ENCODE results near the gene KLF3. TPM values are rescaled to one million over a fixed set of nuclear protein-coding genes. Genes with fewer than 3 reads are reported as not detected.

Gene KLF3
- total RNA-seq, 2 donors from 2014 or later, result 30.6 to 32.0 TPM

GRCh38 chr4:38671592-38671940 is 7.6 kb downstream of the KLF3 start:
- Histone ChIP-seq H3K27ac (peak overlapping the region; percentile 37 to 100 (median 100)), H3K9me3 (no peaks in the 10 kb centered on the region), H3K4me1 (peaks cover 86% of the 10 kb centered on the region), H3K36me3 (replicated peaks in 1 of 2; ENCODE audit: insufficient read depth in 1 of 2, low read depth in 2 of 2) (no peaks in the 10 kb centered on the region), H3K27me3 (no peaks in the 10 kb centered on the region), H3K4me3 (no peak overlapping the region)
- DNase-seq, result no peak
- TF ChIP-seq CTCF (IDR thresholded peaks at IDR 0.05) (no peak), POLR2A (IDR thresholded peaks at IDR 0.05) (no peak)
- WGBS, 2 donors, result 37 to 44% methylated on average over 5 of the region's 5 CpGs
- intact Hi-C loops (cut with DNase I), result loop anchor here (5.0 kb wide), 1 partner anchor 349 kb away; no protein-coding TSS in a partner anchor
- ATAC-seq, result no peak

DNA sequence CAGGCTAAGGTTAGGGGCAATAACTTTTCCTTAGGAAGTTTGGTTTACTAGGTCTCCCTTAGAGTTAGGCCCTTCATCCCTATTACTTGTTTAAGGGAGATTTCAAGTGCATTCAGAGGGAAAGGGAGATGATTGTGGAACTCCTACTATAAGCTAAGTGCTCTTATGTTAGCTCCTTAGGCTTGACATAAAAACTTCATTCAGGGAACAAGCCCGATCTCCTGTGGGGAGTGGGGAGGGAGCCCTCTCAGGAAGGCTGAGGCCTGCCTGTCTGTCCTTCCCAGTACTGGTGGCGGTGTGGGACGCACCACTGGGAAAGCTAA is 8.0 kb downstream of the KLF3 start:
- peak in 1 of 4 donors; percentile 30 for DNase-seq
- WGBS, 2 donors, result 50 to 81% methylated on average over 2 to 3 of the region's 3 CpGs

DNA sequence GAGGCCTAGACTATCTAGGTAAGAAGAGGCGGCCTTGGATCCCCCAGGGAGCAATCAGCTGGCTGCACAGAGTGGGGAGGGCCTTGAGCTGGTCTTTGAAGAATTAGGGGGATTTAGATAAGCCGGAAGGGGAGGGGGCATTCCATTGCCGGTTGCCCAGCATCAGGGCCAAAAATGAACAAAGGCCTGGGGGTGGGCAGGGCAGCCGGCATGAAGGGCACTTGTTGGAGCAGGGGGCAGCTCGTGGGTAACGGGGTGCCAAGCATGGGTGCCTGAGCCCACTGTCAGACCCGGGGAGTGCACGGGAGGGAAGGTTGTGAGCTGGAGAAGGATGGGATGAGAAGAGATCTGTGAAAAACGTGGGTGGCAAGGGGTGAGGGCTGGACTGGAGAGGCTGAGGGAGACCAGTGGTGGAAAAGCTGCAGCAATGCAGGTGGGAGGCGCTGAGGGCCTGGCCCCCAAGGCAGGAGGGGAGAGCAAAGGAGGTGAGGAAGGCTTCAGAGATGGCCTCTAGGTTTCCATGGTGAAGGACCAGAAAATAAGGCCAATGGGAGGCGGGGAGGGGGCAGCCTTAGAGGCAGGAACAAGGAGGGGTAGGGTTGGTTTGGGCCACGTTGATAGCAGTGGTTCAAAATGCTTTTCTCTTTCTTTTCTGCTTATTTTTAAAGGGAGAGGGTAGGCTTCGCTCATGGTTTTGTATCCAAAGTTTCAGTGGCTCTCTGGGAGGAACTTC is 8.6 kb downstream of the KLF3 start:
- Histone ChIP-seq H3K9me3 (no peaks in the 10 kb centered on the region), H3K4me3 (no peak overlapping the region), H3K36me3 (replicated peaks in 1 of 2; ENCODE audit: insufficient read depth in 1 of 2, low read depth in 2 of 2) (no peaks in the 10 kb centered on the region), H3K27ac (peak overlapping the region; percentile 58 to 100 (median 100)), H3K27me3 (no peaks in the 10 kb centered on the region), H3K4me1 (peaks cover 86% of the 10 kb centered on the region)
- DNase-seq (peak in 1 of 4 donors; percentile 33), ATAC-seq (no peak)
- 43 to 48% methylated on average over 12 of the region's 13 CpGs for WGBS, 2 donors
- intact Hi-C loops (cut with DNase I), result loop anchor here (5.0 kb wide), 1 partner anchor 350 kb away; no protein-coding TSS in a partner anchor
- TF ChIP-seq POLR2A (IDR thresholded peaks at IDR 0.05) (no peak), CTCF (IDR thresholded peaks at IDR 0.05) (no peak)

More for the DNA sequence above, 8.0 kb downstream of the KLF3 start:
- Histone ChIP-seq H3K4me3 (no peak overlapping the region), H3K27me3 (no peaks in the 10 kb centered on the region), H3K27ac (peak overlapping the region; percentile 58 to 100 (median 100)), H3K9me3 (no peaks in the 10 kb centered on the region), H3K4me1 (peaks cover 86% of the 10 kb centered on the region), H3K36me3 (replicated peaks in 1 of 2; ENCODE audit: insufficient read depth in 1 of 2, low read depth in 2 of 2) (no peaks in the 10 kb centered on the region)
- TF ChIP-seq CTCF (IDR thresholded peaks at IDR 0.05) (no peak), POLR2A (IDR thresholded peaks at IDR 0.05) (no peak)
- intact Hi-C loops (cut with DNase I), result loop anchor here (5.0 kb wide), 1 partner anchor 350 kb away; no protein-coding TSS in a partner anchor
- ATAC-seq, result no peak

DNA sequence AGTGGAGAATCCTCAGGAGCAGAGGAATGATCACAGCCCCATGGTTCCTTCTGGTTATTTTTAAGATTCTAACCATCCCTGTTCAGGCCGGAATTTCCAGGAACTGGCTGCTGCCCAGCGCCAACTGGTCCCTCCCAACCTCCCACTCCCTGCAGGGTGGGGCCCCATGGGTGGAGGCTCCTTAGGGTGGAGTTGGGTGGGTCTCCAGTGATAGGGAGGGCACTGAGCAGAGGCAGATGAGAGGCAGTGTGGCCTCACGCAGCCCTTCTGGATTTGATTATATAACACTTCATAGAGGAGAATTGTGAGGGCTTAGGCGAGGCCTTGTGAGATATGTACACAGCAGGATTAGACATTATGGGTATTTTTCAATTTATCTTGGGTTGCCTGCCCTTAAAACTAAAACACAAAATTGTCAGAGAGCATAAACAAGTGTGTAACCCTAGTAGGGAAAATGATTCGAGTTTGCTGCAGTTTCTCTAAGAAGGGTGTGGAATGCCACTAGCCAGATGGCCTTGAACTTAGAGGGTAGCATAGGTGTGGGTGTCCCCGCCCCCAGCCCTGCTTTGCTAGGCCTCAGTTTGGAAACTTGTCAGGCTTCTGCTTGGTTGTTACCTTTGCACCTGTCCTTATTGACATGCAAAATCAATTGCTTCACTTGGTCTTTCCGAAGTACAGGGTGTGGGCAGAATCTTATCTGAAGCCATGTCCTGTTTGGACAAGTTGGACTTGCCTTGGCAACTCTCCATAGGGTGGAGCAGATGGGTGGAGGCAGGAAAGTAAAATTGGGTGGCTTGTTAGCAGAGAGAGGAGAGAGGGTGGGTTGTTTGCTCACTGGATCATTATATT is 9.4 kb downstream of the KLF3 start:
- H3K4me3 ChIP-seq, result no peak overlapping the region

More for the DNA sequence above, 9.4 kb downstream of the KLF3 start:
- DNase-seq (peak; percentile 60 to 76 (median 67)), ATAC-seq (peak; percentile 72)
- H3K9me3 ChIP-seq, result no peaks in the 10 kb centered on the region
- intact Hi-C loops (cut with DNase I), result loop anchor here (5.0 kb wide), 1 partner anchor 351 kb away; no protein-coding TSS in a partner anchor
- TF ChIP-seq CTCF (IDR thresholded peaks at IDR 0.05) (no peak), POLR2A (IDR thresholded peaks at IDR 0.05) (peak in 2 of 3 donors; percentile 25 to 30)
- H3K27ac ChIP-seq, result peak overlapping the region; percentile 58 to 100 (median 100)
- 6 to 11% methylated on average over 7 of the region's 7 CpGs for WGBS, 2 donors
- no peaks in the 10 kb centered on the region for H3K36me3 ChIP-seq (replicated peaks in 1 of 2; ENCODE audit: insufficient read depth in 1 of 2, low read depth in 2 of 2)
- H3K4me1 ChIP-seq, result peaks cover 86% of the 10 kb centered on the region
- H3K27me3 ChIP-seq, result no peaks in the 10 kb centered on the region
